ENCODE data around the gene CLN5. TPM values are rescaled to one million over a fixed set of nuclear protein-coding genes. Genes with fewer than 3 reads are reported as not detected.
A peak's percentile ranks its signal among the peaks of the same experiment; 100 is the strongest.

Gene CLN5
- total RNA-seq, 2 experiments from 2014 or later: 14.5 to 14.9 TPM

GRCh38 chr13:76976490-76976889 lies 15.4 kb upstream of the CLN5 start:
- H3K27ac Mint-ChIP-seq: no peak overlapping the region
- ATAC-seq (no peak), DNase-seq (no peak)
- H3K4me3 Mint-ChIP-seq: no peak overlapping the region
- H3K4me1 Mint-ChIP-seq: peaks cover 12% of the 10 kb centered on the region
- no peaks in the 10 kb centered on the region for H3K9me3 Mint-ChIP-seq (ENCODE audit: low read depth)
- CTCF ChIA-PET: interaction anchor here (0.8 to 1.3 kb wide), 5 partner anchors 9 to 74 kb away, joined by 3 to 5 read pairs (median 4); no protein-coding TSS in a partner anchor
- no peaks in the 10 kb centered on the region for H3K36me3 Mint-ChIP-seq (ENCODE audit: low read depth)
- intact Hi-C loops (cut with DNase I, micrococcal nuclease): no loop called here
- H3K27me3 Mint-ChIP-seq: peaks cover 15% of the 10 kb centered on the region
- POLR2A ChIA-PET: no interaction called here

- Mint-ChIP-seq H3K27me3 (peaks cover 17% of the 10 kb centered on the region), H3K4me1 (peaks cover 12% of the 10 kb centered on the region), H3K9me3 (ENCODE audit: low read depth) (no peaks in the 10 kb centered on the region), H3K27ac (no peak overlapping the region), H3K36me3 (ENCODE audit: low read depth) (no peaks in the 10 kb centered on the region), H3K4me3 (no peak overlapping the region)
- ChIA-PET POLR2A (no interaction called here), CTCF (interaction anchor here (0.8 to 1.3 kb wide), 5 partner anchors 9 to 74 kb away, joined by 3 to 5 read pairs (median 4); no protein-coding TSS in a partner anchor)
- DNase-seq: no peak
- ATAC-seq: no peak
- intact Hi-C loops (cut with DNase I, micrococcal nuclease): no loop called here
These were observed 15.0 kb upstream of the CLN5 start for GRCh38 chr13:76976929-76977328.

- CTCF ChIA-PET: interaction anchor here (0.6 to 3.4 kb wide), 27 partner anchors 9 to 536 kb away, joined by 3 to 18 read pairs (median 4); partner anchors contain the start of gene CLN5
- POLR2A ChIA-PET: no interaction called here
- ATAC-seq: peak; percentile 100
These were observed 11.7 kb upstream of the CLN5 start for GRCh38 chr13:76980075-76980718.

GRCh38 chr13:76982061-76982460 lies 9.8 kb upstream of the CLN5 start:
- Mint-ChIP-seq H3K27me3 (peaks cover 24% of the 10 kb centered on the region), H3K4me1 (peaks cover 2% of the 10 kb centered on the region), H3K36me3 (ENCODE audit: low read depth) (no peaks in the 10 kb centered on the region), H3K4me3 (no peak overlapping the region), H3K9me3 (ENCODE audit: low read depth) (no peaks in the 10 kb centered on the region), H3K27ac (no peak overlapping the region)
- ATAC-seq (no peak), DNase-seq (no peak)
- ChIA-PET CTCF (interaction anchor here (0.7 to 3.4 kb wide), 4 partner anchors 10 to 1189 kb away, joined by 3 to 13 read pairs (median 7); partner anchors contain the start of gene CLN5), POLR2A (no interaction called here)
- intact Hi-C loops (cut with DNase I, micrococcal nuclease): loop anchor here (5.0 to 10.0 kb wide), 4 partner anchors 157 to 1110 kb away; no protein-coding TSS in a partner anchor

More at GRCh38 chr13:76980075-76980718, 11.7 kb upstream of the CLN5 start:
- Mint-ChIP-seq H3K36me3 (ENCODE audit: low read depth) (no peaks in the 10 kb centered on the region), H3K4me1 (peaks cover 7% of the 10 kb centered on the region), H3K4me3 (peak overlapping the region; percentile 51), H3K9me3 (ENCODE audit: low read depth) (no peaks in the 10 kb centered on the region), H3K27me3 (peaks cover 20% of the 10 kb centered on the region), H3K27ac (no peak overlapping the region)
- intact Hi-C loops (cut with DNase I, micrococcal nuclease): loop anchor here (5.0 to 10.0 kb wide), 4 partner anchors 155 to 1108 kb away; no protein-coding TSS in a partner anchor
- DNase-seq: peak; percentile 93

- intact Hi-C loops (cut with DNase I, micrococcal nuclease): loop anchor here (5.0 to 10.0 kb wide), 4 partner anchors 159 to 1111 kb away; no protein-coding TSS in a partner anchor
- Mint-ChIP-seq H3K27ac (no peak overlapping the region), H3K9me3 (ENCODE audit: low read depth) (no peaks in the 10 kb centered on the region)
These were observed 8.2 kb upstream of the CLN5 start for GRCh38 chr13:76983676-76984075.

DNA sequence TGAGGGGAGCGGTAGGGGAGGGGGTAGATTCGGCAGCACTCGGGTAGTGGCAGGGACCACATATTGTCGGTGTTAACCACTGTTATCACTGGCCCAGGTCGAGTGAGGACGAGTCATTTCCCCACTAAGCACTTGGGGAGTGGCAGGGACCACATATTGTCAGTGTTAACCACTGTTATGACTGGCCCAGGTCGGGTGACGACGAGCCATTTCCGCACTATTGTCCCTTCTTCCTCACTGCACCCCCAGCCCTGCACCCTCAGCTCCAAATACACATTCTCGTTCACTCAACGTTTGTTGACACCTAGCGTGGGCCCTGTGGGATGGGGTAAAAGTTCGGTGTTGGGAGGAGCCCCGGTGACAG lies 467 bp upstream of the CLN5 start:
- peaks cover 4% of the 10 kb centered on the region for H3K27me3 Mint-ChIP-seq
- H3K9me3 Mint-ChIP-seq (ENCODE audit: low read depth): no peaks in the 10 kb centered on the region
- H3K36me3 Mint-ChIP-seq (ENCODE audit: low read depth): peaks cover 17% of the 10 kb centered on the region
- ChIA-PET POLR2A (interaction anchor here (1.2 to 1.5 kb wide), 2 partner anchors 35 to 107 kb away, joined by 4 read pairs; partner anchors contain the start of gene FBXL3), CTCF (interaction anchor here (1.0 to 2.0 kb wide), 2 partner anchors 10 kb away, joined by 11 to 14 read pairs; no protein-coding TSS in a partner anchor)
- peaks cover 32% of the 10 kb centered on the region for H3K4me1 Mint-ChIP-seq
- H3K4me3 Mint-ChIP-seq: peak overlapping the region; percentile 97
- ATAC-seq (peak; percentile 79), DNase-seq (peak; percentile 86)
- intact Hi-C loops (cut with DNase I, micrococcal nuclease): loop anchor here (1.0 to 5.0 kb wide), 10 partner anchors 18 to 1664 kb away; partner anchors contain the start of genes KCTD12 (in 2 of the 2), SLAIN1 (in 2 of the 2), COMMD6 (in 1 of the 2) and FBXL3 (in 1 of the 2)
- peak overlapping the region; percentile 99 for H3K27ac Mint-ChIP-seq

More at GRCh38 chr13:76983676-76984075, 8.2 kb upstream of the CLN5 start:
- POLR2A ChIA-PET: no interaction called here
- Mint-ChIP-seq H3K27me3 (peaks cover 27% of the 10 kb centered on the region), H3K36me3 (ENCODE audit: low read depth) (no peaks in the 10 kb centered on the region), H3K4me3 (no peak overlapping the region), H3K4me1 (peaks cover 2% of the 10 kb centered on the region)
- DNase-seq (no peak), ATAC-seq (no peak)
- CTCF ChIA-PET: no interaction called here

GRCh38 chr13:76992548-76993001 lies 694 bp downstream of the CLN5 start:
- peaks cover 39% of the 10 kb centered on the region for H3K4me1 Mint-ChIP-seq
- peak overlapping the region; percentile 97 for H3K4me3 Mint-ChIP-seq
- H3K27me3 Mint-ChIP-seq: no peaks in the 10 kb centered on the region
- ATAC-seq (no peak), DNase-seq (peak; percentile 41)
- ChIA-PET POLR2A (interaction anchor here (0.5 to 1.9 kb wide), 4 partner anchors 10 to 65 kb away, joined by 3 to 10 read pairs (median 4); partner anchors contain the start of gene FBXL3), CTCF (interaction anchor here (0.8 to 4.0 kb wide), 9 partner anchors 9 to 486 kb away, joined by 3 to 29 read pairs (median 4); no protein-coding TSS in a partner anchor)
- intact Hi-C loops (cut with DNase I, micrococcal nuclease): loop anchor here (1.0 to 5.0 kb wide), 9 partner anchors 16 to 1665 kb away; partner anchors contain the start of genes SLAIN1 (in 2 of the 2), COMMD6 (in 1 of the 2), FBXL3 (in 1 of the 2) and KCTD12 (in 1 of the 2)
- H3K27ac Mint-ChIP-seq: peak overlapping the region; percentile 98
- no peaks in the 10 kb centered on the region for H3K9me3 Mint-ChIP-seq (ENCODE audit: low read depth)
- peaks cover 23% of the 10 kb centered on the region for H3K36me3 Mint-ChIP-seq (ENCODE audit: low read depth)

DNA sequence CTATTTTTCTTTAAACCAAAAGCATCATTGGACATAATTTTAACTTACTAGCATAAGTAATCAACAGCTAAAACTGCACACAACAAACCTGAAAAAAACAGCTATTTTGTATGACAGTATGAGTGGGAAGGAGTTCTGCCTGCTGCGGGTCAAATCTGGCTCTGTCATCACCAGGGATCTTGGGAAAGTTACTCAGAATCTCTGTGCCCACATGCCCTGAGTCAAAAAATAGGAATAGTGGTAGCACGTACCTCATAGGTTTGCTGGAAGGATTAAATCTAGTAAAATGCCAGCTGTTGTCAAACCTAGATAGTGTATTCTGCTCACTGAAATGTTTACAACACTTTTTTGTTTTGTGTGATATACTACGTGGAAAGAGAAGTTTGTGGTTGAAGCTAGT lies 1.1 kb downstream of the CLN5 start:
- H3K4me1 Mint-ChIP-seq: peaks cover 39% of the 10 kb centered on the region

DNA sequence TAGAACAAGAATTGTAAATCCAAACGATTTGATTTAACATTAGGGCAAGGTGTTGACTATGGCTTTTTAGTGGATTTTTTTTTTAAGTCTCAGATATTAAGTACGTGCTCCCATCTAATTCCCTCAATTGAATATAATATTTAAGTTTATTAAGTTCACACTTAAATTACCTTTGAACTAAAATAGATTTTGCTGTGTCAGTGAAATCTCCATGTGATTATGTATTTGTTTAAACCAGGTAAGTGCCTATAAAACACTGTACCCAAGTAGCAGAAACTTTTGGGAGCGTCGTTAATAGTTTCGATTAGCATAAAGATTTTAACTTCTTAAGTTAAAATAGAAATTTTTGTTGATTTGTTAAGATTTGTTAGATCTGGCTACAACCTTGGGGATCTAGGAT lies 1.6 kb downstream of the CLN5 start:
- Mint-ChIP-seq H3K27ac (peak overlapping the region; percentile 98), H3K27me3 (no peaks in the 10 kb centered on the region), H3K9me3 (ENCODE audit: low read depth) (no peaks in the 10 kb centered on the region), H3K36me3 (ENCODE audit: low read depth) (peaks cover 32% of the 10 kb centered on the region), H3K4me3 (peak overlapping the region; percentile 97), H3K4me1 (peaks cover 39% of the 10 kb centered on the region)
- POLR2A ChIA-PET: interaction anchor here (1.9 kb wide), 1 partner anchor 33 kb away, joined by 10 read pairs; the partner anchor contains the start of gene FBXL3
- DNase-seq (no peak), ATAC-seq (no peak)
- intact Hi-C loops (cut with DNase I, micrococcal nuclease): loop anchor here (2.0 to 5.0 kb wide), 8 partner anchors 15 to 1666 kb away; partner anchors contain the start of genes SLAIN1 (in 2 of the 2), COMMD6 (in 1 of the 2), KCTD12 (in 1 of the 2) and MYCBP2 (in 1 of the 2)
- CTCF ChIA-PET: interaction anchor here (0.9 to 4.0 kb wide), 9 partner anchors 8 to 485 kb away, joined by 3 to 29 read pairs (median 3); no protein-coding TSS in a partner anchor

More for the DNA sequence above, 1.1 kb downstream of the CLN5 start:
- ATAC-seq (no peak), DNase-seq (no peak)
- Mint-ChIP-seq H3K27ac (peak overlapping the region; percentile 98), H3K4me3 (peak overlapping the region; percentile 97), H3K36me3 (ENCODE audit: low read depth) (peaks cover 28% of the 10 kb centered on the region), H3K9me3 (ENCODE audit: low read depth) (no peaks in the 10 kb centered on the region), H3K27me3 (no peaks in the 10 kb centered on the region)
- POLR2A ChIA-PET: interaction anchor here (0.5 to 1.9 kb wide), 3 partner anchors 9 to 33 kb away, joined by 3 to 10 read pairs (median 4); partner anchors contain the start of gene FBXL3
- intact Hi-C loops (cut with DNase I, micrococcal nuclease): loop anchor here (2.0 to 5.0 kb wide), 8 partner anchors 16 to 1666 kb away; partner anchors contain the start of genes SLAIN1 (in 2 of the 2), COMMD6 (in 1 of the 2), KCTD12 (in 1 of the 2) and MYCBP2 (in 1 of the 2)
- CTCF ChIA-PET: interaction anchor here (0.8 to 4.0 kb wide), 10 partner anchors 9 to 485 kb away, joined by 3 to 29 read pairs (median 4); no protein-coding TSS in a partner anchor

DNA sequence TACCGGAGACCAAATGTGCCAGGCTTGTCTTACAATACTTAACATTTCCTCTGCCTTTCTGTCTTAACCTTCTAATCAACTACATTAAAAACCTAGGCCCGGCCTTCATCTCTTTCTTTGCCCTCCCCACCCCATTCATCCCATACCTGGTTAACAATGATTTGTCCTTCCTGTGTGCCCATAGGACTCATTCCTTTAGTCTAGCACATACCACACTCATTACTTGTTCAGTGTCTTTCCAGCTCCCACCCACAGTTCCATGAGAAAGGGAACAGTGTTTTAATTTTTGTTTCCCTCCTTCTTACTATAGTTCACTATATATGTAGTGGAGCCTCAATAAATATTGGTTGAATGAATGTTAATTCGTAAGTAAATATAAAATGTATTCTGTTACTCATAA lies 2.4 kb downstream of the CLN5 start:
- intact Hi-C loops (cut with DNase I, micrococcal nuclease): loop anchor here (5.0 kb wide), 6 partner anchors 107 to 1667 kb away; partner anchors contain the start of genes SLAIN1 (in 2 of the 2), COMMD6 (in 1 of the 2) and KCTD12 (in 1 of the 2)
- H3K36me3 Mint-ChIP-seq (ENCODE audit: low read depth): peaks cover 41% of the 10 kb centered on the region
- ChIA-PET CTCF (interaction anchor here (1.2 to 4.0 kb wide), 2 partner anchors 11 to 335 kb away, joined by 3 to 29 read pairs; no protein-coding TSS in a partner anchor), POLR2A (interaction anchor here (1.9 kb wide), 1 partner anchor 32 kb away, joined by 10 read pairs; the partner anchor contains the start of gene FBXL3)
- peak overlapping the region; percentile 57 for H3K27ac Mint-ChIP-seq
- H3K4me3 Mint-ChIP-seq: peak overlapping the region; percentile 3
- ATAC-seq (no peak), DNase-seq (no peak)
- H3K4me1 Mint-ChIP-seq: peaks cover 43% of the 10 kb centered on the region
- H3K9me3 Mint-ChIP-seq (ENCODE audit: low read depth): no peaks in the 10 kb centered on the region
- H3K27me3 Mint-ChIP-seq: no peaks in the 10 kb centered on the region
